BE2C (cell line): Measurements from ENCODE around the gene ABCG8.

ENCODE experiments used
- DNase-seq: peaks from one replicate; pipeline ENCODE4 v3.0.0-alpha.2; 2020
- H3K27me3 ChIP-seq: fragments of 250-450 bp; sonication (Bioruptor Pico); 2 replicates; pipeline ENCODE4 v1.5.1; 2020; ENCODE audit warnings: mild to moderate bottlenecking
- H3K36me3 ChIP-seq: fragments of 250-450 bp; sonication (Bioruptor Pico); 2 replicates; pipeline ENCODE4 v1.5.1; 2020; ENCODE audit warnings: mild to moderate bottlenecking
- H3K4me1 ChIP-seq: fragments of 250-450 bp; sonication (Bioruptor Pico); 2 replicates; pipeline ENCODE4 v1.5.1; 2020
- H3K4me3 ChIP-seq: 2 replicates; pipeline ENCODE4 v1.5.1; 2011; ENCODE audit warnings: low read depth, low read length
- H3K9me3 ChIP-seq: fragments of 250-450 bp; sonication (Bioruptor Pico); 2 replicates; pipeline ENCODE4 v1.5.1; 2020
- TF ChIP-seq, protein P1 (sequence below): IDR thresholded peaks from 2 replicates; pipeline ENCODE4 v1.5.1; 2012; ENCODE audit warnings: mild to moderate bottlenecking, low read depth, low read length

ABCG8 gene

DNA sequence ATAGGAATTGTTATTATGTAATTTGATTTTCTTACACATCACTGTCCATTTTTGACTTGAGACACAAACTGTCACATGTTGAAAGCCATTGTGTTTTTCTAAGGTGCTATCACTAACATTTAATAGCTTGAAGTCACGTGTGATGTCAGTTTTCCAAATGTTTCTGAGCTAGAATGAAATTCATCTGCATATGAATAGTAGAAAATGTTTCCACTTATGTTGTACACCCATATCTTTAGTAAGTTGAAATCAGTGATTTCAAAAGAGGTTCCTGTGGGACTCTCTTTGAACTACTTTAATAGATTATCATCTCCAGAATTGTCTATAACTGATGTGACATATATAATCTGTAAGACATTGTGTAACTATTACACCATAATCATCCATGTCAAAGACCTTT lies 27.9 kb upstream of the ABCG8 start:
- Histone ChIP-seq H3K4me1 (peaks cover 8% of the 10 kb centered on the region), H3K27me3 (no peaks in the 10 kb centered on the region), H3K36me3 (no peaks in the 10 kb centered on the region), H3K9me3 (no peaks in the 10 kb centered on the region), H3K4me3 (no peak overlapping the region)
- TF ChIP-seq, protein P1, sequence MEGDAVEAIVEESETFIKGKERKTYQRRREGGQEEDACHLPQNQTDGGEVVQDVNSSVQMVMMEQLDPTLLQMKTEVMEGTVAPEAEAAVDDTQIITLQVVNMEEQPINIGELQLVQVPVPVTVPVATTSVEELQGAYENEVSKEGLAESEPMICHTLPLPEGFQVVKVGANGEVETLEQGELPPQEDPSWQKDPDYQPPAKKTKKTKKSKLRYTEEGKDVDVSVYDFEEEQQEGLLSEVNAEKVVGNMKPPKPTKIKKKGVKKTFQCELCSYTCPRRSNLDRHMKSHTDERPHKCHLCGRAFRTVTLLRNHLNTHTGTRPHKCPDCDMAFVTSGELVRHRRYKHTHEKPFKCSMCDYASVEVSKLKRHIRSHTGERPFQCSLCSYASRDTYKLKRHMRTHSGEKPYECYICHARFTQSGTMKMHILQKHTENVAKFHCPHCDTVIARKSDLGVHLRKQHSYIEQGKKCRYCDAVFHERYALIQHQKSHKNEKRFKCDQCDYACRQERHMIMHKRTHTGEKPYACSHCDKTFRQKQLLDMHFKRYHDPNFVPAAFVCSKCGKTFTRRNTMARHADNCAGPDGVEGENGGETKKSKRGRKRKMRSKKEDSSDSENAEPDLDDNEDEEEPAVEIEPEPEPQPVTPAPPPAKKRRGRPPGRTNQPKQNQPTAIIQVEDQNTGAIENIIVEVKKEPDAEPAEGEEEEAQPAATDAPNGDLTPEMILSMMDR, result no peak
- DNase-seq, result no peak

- H3K36me3 ChIP-seq, result no peaks in the 10 kb centered on the region
- peaks cover 8% of the 10 kb centered on the region for H3K4me1 ChIP-seq
- DNase-seq, result no peak
- no peak overlapping the region for H3K4me3 ChIP-seq
- TF ChIP-seq, protein P1, result no peak
- H3K27me3 ChIP-seq, result no peaks in the 10 kb centered on the region
- H3K9me3 ChIP-seq, result no peaks in the 10 kb centered on the region
These were observed 26.8 kb upstream of the ABCG8 start for GRCh38 chr2:43812006-43812405.

GRCh38 chr2:43812947-43813346 lies 25.8 kb upstream of the ABCG8 start:
- TF ChIP-seq, protein P1, result no peak
- H3K4me1 ChIP-seq, result peaks cover 8% of the 10 kb centered on the region
- no peaks in the 10 kb centered on the region for H3K27me3 ChIP-seq
- no peak overlapping the region for H3K4me3 ChIP-seq
- no peaks in the 10 kb centered on the region for H3K9me3 ChIP-seq
- no peak for DNase-seq
- no peaks in the 10 kb centered on the region for H3K36me3 ChIP-seq

DNA sequence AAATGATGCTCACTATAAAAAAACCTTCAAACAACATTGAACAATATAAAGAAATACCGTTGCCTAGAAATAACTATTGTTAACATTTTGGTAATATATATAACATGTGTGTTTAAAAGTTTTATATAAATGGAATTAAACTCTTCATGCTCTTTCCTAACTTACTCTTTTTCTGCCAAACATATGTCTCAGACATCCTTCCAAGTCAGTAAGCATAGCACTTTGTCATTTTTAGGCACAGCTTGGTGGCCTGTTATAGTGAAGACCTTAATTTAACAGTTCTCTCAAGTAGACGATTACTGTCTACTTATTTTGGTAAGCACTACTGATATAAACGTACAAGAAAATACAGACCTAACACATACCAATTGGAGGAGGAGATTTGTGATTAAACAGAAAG lies 24.1 kb upstream of the ABCG8 start:
- no peaks in the 10 kb centered on the region for H3K9me3 ChIP-seq
- DNase-seq, result no peak
- H3K27me3 ChIP-seq, result no peaks in the 10 kb centered on the region
- no peaks in the 10 kb centered on the region for H3K36me3 ChIP-seq
- H3K4me3 ChIP-seq, result no peak overlapping the region
- TF ChIP-seq, protein P1, result no peak
- peaks cover 16% of the 10 kb centered on the region for H3K4me1 ChIP-seq

DNA sequence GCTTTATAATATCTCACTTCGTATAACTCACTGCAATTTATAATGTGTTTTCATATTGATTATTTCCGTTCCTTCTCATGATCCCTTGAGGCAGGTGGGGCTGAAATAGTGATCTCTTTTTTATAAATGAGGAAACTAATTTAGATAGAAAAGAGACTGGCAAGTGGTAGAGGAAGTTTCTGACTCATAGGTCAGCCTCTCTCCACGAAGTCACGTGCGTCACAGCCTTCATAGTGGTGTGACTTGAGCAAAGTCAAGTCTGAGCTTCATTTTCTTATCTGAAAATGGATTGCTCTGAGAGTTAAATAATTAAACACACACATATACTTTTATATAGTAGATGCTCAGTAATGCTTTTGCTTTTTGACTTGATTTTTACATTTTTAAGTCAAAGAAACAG lies 20.0 kb upstream of the ABCG8 start:
- no peak overlapping the region for H3K4me3 ChIP-seq
- no peaks in the 10 kb centered on the region for H3K9me3 ChIP-seq
- TF ChIP-seq, protein P1, result no peak
- H3K27me3 ChIP-seq, result no peaks in the 10 kb centered on the region
- H3K36me3 ChIP-seq, result no peaks in the 10 kb centered on the region
- H3K4me1 ChIP-seq, result peaks cover 8% of the 10 kb centered on the region; the same call in 1 of the 2 replicates
- DNase-seq, result no peak

GRCh38 chr2:43819491-43820163 lies 19.1 kb upstream of the ABCG8 start:
- peaks cover 8% of the 10 kb centered on the region; the same call in 1 of the 2 replicates for H3K4me1 ChIP-seq
- H3K4me3 ChIP-seq, result no peak overlapping the region
- no peaks in the 10 kb centered on the region for H3K36me3 ChIP-seq
- TF ChIP-seq, protein P1, result no peak
- DNase-seq, result no peak
- H3K9me3 ChIP-seq, result no peaks in the 10 kb centered on the region
- no peaks in the 10 kb centered on the region for H3K27me3 ChIP-seq
